Pancreas (tissue), 10 donors: ENCODE data around the gene GRM5. TPM values are rescaled to one million over a fixed set of nuclear protein-coding genes. Genes with fewer than 3 reads are reported as not detected.

Experiments
- ATAC-seq, 4 donors: fragments of 200-7000 bp; cut with Tn5 transposase; one replicate each; pipeline versions ENCODE4 v1.8.0 to v1.9.1; 2020; ENCODE audit warnings: mild to moderate bottlenecking in 4 of 4, moderate library complexity in 4 of 4
- DNase-seq, 6 donors: peaks; one replicate each; pipeline ENCODE4 v3.0.0-alpha.2; 2020
- FAIRE-seq: peaks from 2 replicates; lab custom pipeline; 2012; peaks lifted over from hg19 to GRCh38; lab: Jason Lieb, UNC
- H3K27ac ChIP-seq, 4 donors: fragments of 200-600 bp; sonication (generic); 1 replicate in 3 of 4; 2 replicates in 1 of 4; pipeline versions ENCODE4 v1.5.0 to v1.8.0; 2020
- H3K27me3 ChIP-seq, 4 donors: fragments of 200-600 bp; one replicate each; pipeline ENCODE4 v1.8.0; 2021
- H3K36me3 ChIP-seq, 3 donors: fragments of 200-600 bp; sonication (generic) in 1 of 3; one replicate each; pipeline versions ENCODE4 v1.5.0 to v1.8.0; 2020 to 2021
- H3K4me1 ChIP-seq, 3 donors: fragments of 200-600 bp; one replicate each; pipeline ENCODE4 v1.8.0; 2021
- H3K4me3 ChIP-seq, 4 donors: fragments of 200-600 bp; sonication (generic) in 2 of 4; one replicate each; pipeline versions ENCODE4 v1.5.0 to v1.8.0; 2020 to 2021
- H3K9me3 ChIP-seq, 4 donors: fragments of 200-600 bp; one replicate each; pipeline ENCODE4 v1.8.0; 2021
- WGBS, 2 donors: extraction: QIAGEN DNeasy Blood & Tissue Kit; methylation state at CpG; one replicate each; pipeline ENCODE4 v1.1.7; 2013; 5-methylcytosine and 5-hydroxymethylcytosine counted together
- intact Hi-C, 3 donors: fragments of 100-400 bp; cut with DNase I; formaldehyde crosslinking; loops; one replicate each; pipeline versions ENCODE4 v1.11.1 to v1.14.2; 2022
- polyA plus RNA-seq, 2 donors: library from polyadenylated mRNA; stranded (reverse); fragments of 200-250 nt; gene quantifications; one replicate each; pipeline ENCODE4 v1.2.3, GENCODE V29; 2013
- total RNA-seq, 6 donors: library from RNA; stranded (reverse); fragmentation: NEBNext Ultra II Directional in 4 of 6; extraction: Animal tissue kit (Norgen Biotek cat#: 25700) in 4 of 6; gene quantifications; one replicate each; pipeline versions ENCODE4 v1.2.1 to v1.2.4, GENCODE V29; 2021 to 2023
- TF ChIP-seq, protein P1 (sequence below), 4 donors: fragments of 200-600 bp; sonication (generic) in 3 of 4; IDR thresholded peaks; one replicate each; pipeline versions ENCODE4 v1.5.0 to v1.8.0; 2021; ENCODE audit warnings: antibody characterized with exemption in 4 of 4
- donor health status: healthy with polysubstance abuse.
- donor health status: DM: no; HTN: no; CAD: no; lungs with moderate emphysema.
- donor health status: DM: no; HTN: no; CAD: no.
- donor health status: control.
- donor health status: control.
- donor health status: Bipolar disorder and iron deficiency.
- donor health status: DM: yes; HTN: yes; CAD: no.
- donor health status: DM: no; HTN: no; CAD: no.
- donor health status: DM: no; HTN: no; CAD: no.
- donor health status: DM: yes; HTN: yes; CAD: no.

The GRM5 gene
- total and polyA plus RNA-seq, 8 donors: 0.02 to 0.06 (median 0.06) TPM; not detected in 5

DNA sequence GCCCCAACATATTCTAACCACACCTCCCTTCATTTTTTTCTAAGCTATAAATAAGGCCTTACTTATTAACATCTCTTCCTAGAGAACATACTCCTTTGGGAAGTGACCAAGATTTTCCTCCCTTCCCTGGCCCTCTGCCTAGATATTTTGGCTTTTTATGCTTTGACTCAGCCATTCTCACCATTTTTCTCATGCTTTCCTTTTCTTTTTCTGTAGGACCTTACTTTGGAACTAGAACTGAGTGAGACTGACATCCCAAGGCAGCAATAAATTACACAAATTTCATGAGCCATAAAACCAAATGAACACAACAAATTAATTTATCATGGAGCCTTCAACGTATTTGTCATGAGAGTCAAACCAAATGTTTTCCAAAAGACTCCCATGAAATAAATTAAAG, 585.6 kb downstream of the GRM5 start:
- Histone ChIP-seq H3K4me3 (no peak overlapping the region), H3K4me1 (no peaks in the 10 kb centered on the region), H3K27ac (no peak overlapping the region), H3K27me3 (no peaks in the 10 kb centered on the region), H3K9me3 (no peaks in the 10 kb centered on the region), H3K36me3 (no peaks in the 10 kb centered on the region)
- 26 to 30% methylated on average over 1 of the region's 1 CpG for WGBS, 2 donors
- FAIRE-seq: peak; percentile 65
- peak in 1 of 4 donors; percentile 46 for ATAC-seq
- TF ChIP-seq, protein P1, sequence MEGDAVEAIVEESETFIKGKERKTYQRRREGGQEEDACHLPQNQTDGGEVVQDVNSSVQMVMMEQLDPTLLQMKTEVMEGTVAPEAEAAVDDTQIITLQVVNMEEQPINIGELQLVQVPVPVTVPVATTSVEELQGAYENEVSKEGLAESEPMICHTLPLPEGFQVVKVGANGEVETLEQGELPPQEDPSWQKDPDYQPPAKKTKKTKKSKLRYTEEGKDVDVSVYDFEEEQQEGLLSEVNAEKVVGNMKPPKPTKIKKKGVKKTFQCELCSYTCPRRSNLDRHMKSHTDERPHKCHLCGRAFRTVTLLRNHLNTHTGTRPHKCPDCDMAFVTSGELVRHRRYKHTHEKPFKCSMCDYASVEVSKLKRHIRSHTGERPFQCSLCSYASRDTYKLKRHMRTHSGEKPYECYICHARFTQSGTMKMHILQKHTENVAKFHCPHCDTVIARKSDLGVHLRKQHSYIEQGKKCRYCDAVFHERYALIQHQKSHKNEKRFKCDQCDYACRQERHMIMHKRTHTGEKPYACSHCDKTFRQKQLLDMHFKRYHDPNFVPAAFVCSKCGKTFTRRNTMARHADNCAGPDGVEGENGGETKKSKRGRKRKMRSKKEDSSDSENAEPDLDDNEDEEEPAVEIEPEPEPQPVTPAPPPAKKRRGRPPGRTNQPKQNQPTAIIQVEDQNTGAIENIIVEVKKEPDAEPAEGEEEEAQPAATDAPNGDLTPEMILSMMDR (IDR thresholded peaks at IDR 0.05): no peak
- no peak for DNase-seq
- intact Hi-C loops: no loop called here

DNA sequence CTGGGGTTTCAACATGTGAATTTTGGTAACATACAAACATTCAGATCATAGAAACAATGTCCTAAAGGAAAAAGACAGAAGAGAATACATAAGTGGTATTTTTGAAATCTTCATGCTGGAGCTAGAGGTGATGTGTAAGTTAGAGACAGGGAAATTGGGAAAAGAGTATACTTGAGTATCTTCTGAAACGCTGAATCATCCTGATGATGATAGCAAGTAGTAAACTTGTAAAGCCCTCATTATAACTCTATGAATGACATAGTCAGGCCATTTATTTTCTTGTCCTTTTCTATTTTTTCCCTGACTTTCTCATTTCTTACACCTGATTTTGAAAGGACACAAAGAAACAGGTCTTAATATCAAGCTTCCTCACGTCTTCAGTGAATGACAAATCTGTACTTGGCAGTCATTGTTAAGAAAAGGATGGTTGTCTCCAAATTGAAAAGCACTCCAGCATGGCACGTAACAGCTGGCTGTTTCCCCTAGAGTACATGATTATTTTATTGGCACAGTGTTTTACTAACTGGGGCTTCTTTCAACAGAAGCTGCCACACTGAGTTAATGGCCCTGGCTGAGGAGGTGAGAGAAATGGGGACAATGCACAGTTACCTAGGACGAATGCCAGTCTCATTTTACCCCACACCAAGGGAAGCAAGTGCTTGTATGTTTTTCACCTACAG, 587.5 kb downstream of the GRM5 start:
- FAIRE-seq (no peak), ATAC-seq (no peak), DNase-seq (no peak)
- Histone ChIP-seq H3K9me3 (no peaks in the 10 kb centered on the region), H3K27ac (no peak overlapping the region), H3K4me3 (no peak overlapping the region), H3K4me1 (no peaks in the 10 kb centered on the region), H3K27me3 (no peaks in the 10 kb centered on the region), H3K36me3 (no peaks in the 10 kb centered on the region)
- TF ChIP-seq, protein P1 (IDR thresholded peaks at IDR 0.05): no peak
- intact Hi-C loops: no loop called here
- WGBS, 2 donors: 60 to 61% methylated on average over 4 of the region's 4 CpGs

DNA sequence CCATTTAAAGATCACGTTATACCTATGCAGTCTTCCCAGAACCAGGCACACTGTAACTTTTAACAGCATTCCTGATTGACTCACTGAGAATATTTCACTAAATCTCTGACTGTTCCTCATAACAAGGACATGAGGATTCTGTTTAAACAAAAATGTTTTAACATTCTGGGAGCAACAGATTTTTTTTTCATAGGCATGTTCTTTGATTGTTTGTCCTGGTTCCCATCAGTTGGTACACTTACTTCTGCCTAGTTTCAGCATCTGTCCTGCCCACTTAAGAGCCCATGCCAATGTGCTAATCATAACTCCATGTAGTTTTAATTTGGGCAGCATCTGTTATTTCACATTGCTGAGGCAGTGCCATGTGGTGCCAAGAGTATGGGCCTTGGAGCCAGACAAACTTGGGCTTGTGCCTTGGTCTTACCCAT, 589.8 kb downstream of the GRM5 start:
- DNase-seq (no peak), ATAC-seq (no peak), FAIRE-seq (no peak)
- Histone ChIP-seq H3K9me3 (no peaks in the 10 kb centered on the region), H3K4me1 (no peaks in the 10 kb centered on the region), H3K27me3 (no peaks in the 10 kb centered on the region), H3K4me3 (no peak overlapping the region), H3K27ac (no peak overlapping the region), H3K36me3 (no peaks in the 10 kb centered on the region)
- intact Hi-C loops: no loop called here
- 50 to 52% methylated on average over 1 of the region's 1 CpG for WGBS, 2 donors
- TF ChIP-seq, protein P1 (IDR thresholded peaks at IDR 0.05): no peak

GRCh38 chr11:88474655-88475054, 591.1 kb downstream of the GRM5 start:
- Histone ChIP-seq H3K4me1 (no peaks in the 10 kb centered on the region), H3K27ac (no peak overlapping the region), H3K36me3 (no peaks in the 10 kb centered on the region), H3K4me3 (no peak overlapping the region), H3K27me3 (no peaks in the 10 kb centered on the region), H3K9me3 (no peaks in the 10 kb centered on the region)
- 71 to 78% methylated on average over 2 of the region's 2 CpGs for WGBS, 2 donors
- intact Hi-C loops: no loop called here
- TF ChIP-seq, protein P1 (IDR thresholded peaks at IDR 0.05): no peak
- FAIRE-seq (no peak), ATAC-seq (no peak), DNase-seq (no peak)

GRCh38 chr11:88469561-88470225, 596.1 kb downstream of the GRM5 start:
- DNase-seq: no peak
- 61 to 69% methylated on average over 6 of the region's 6 CpGs for WGBS, 2 donors
- no peaks in the 10 kb centered on the region for H3K9me3 ChIP-seq
- no peak for FAIRE-seq
- no peaks in the 10 kb centered on the region for H3K36me3 ChIP-seq
- no peak overlapping the region for H3K4me3 ChIP-seq
- H3K27ac ChIP-seq: no peak overlapping the region
- ATAC-seq: no peak
- TF ChIP-seq, protein P1 (IDR thresholded peaks at IDR 0.05): no peak
- no peaks in the 10 kb centered on the region for H3K4me1 ChIP-seq
- no peaks in the 10 kb centered on the region for H3K27me3 ChIP-seq
- intact Hi-C loops: no loop called here
